Transverse colon (tissue), 4 donors: ENCODE data around the gene TNS1.

Experiments used
- CTCF ChIP-seq, 5 experiments: fragments of 200-600 bp in 3 of 5; fragments of 450-650 bp in 2 of 5; sonication (generic) in 3 of 5; IDR thresholded peaks; 1 replicate in 2 of 5; 2 replicates in 3 of 5; pipeline ENCODE4 v1.5.1; 2016 to 2017; ENCODE audit warnings: antibody characterized with exemption in 5 of 5, inconsistent platforms in 3 of 5, mild to moderate bottlenecking in 2 of 5, moderate library complexity in 1 of 5
- POLR2AphosphoS5 ChIP-seq, 3 donors: sonication (generic); formaldehyde crosslinking; IDR thresholded peaks; one replicate each; pipeline ENCODE4 v1.6.1; 2016; ENCODE audit warnings: antibody characterized with exemption in 3 of 3

GRCh38 chr2:217924346-217924901 is 78.4 kb downstream of the TNS1 start:
- TF ChIP-seq CTCF (IDR thresholded peaks at IDR 0.05) = no peak
- TF ChIP-seq POLR2AphosphoS5 (IDR thresholded peaks at IDR 0.05) = no peak
